Activated CD8-positive, alpha-beta memory T cell treated with anti-CD3 and anti-CD28 coated beads, Interleukin-2, amount 50 U/mL, for 1 hour (primary cell): ENCODE results near the gene CCDC184.
"Not testable (repeated sequence)": the region's sequence is repeated elsewhere in the genome, so short reads cannot be mapped to it uniquely, and the experiment has no call there.

Experiments
- DNase-seq: peaks from one replicate; pipeline ENCODE4 v3.0.0-alpha.2; 2020; ENCODE audit errors: extremely low read depth

Gene CCDC184

DNA sequence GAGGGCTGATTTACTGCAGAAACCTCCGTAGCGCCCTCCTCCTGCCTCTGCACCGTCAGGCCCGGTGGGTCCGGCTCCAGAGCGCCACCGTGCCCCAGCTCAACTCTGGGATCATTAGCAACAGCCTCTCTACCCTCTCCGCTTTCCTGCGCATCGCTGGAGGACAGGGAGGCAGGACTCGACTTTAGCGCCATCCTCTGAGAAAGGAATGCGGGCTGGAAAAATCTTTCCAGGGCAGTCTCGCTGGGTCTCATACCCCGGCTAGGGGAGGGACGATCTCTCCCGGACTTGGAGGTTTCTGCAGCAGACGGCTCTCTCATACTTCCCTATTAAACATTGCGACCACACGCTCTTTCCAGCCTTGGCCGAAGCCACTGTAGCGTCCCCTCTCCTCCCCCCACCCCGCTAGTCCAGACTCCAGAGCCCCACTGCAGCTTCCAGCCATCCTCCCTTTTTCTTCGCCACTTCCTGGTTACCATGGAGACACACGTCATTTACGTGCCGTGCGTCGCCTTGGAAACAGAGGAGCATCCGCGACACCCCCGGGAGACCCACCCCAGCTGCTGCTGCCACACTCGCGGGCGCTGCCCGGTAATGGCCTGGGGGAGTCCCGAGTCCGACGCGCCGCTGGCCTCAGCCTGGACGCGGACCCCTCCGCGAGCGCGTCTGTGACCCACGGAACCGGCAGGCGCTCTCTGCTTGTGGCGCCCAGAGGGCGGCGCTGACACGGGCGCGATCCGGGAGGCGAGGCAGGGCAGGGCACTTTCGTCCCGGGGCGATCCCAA is at the start of gene CCDC184:
Gene CCDC184 (plus strand): TSS at position 554 of the 785 bp plus-strand sequence. CDS start 479 bp downstream, outside the sequence.
- peak; percentile 35 for DNase-seq

GRCh38 chr12:48135027-48135426 is 48.4 kb upstream of the CCDC184 start:
- DNase-seq = no peak

- no peak for DNase-seq
Observed at GRCh38 chr12:48142818-48143674, 40.4 kb upstream of the CCDC184 start.

- DNase-seq = no peak
Observed at GRCh38 chr12:48143898-48144297, 39.5 kb upstream of the CCDC184 start.

- DNase-seq = no peak
Observed at GRCh38 chr12:48145981-48146380, 37.5 kb upstream of the CCDC184 start.

DNA sequence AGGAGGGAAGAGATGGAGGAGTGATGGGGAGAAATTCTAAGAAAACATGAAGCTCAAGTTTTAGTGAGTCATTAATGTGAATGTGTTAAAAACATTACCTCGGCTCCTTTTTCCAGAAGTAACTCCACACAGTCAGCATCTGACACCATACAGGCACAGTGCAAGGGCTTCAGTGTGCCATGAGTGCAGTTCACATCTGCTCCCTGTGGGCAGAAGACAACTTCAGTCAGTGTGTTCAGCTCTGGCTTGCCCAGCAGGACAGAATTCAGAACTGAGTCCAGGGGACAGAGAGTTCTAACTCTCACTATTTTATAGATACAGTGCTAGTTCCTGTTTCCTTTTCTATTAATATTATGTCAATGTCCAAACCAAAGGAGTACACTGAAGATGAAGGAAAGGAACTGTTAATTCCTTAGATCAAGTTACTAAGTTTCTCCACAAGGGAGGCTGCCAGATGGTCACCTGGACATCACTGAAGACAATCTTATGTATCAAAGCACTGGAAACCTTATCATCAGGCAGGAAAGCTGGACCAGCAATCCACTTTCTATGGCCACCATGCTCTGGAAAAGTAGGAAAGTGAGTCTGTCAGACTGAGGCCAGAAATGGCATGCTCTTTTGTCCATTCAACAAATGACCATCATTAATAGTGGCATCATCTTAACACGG is 32.2 kb upstream of the CCDC184 start:
- no peak for DNase-seq

GRCh38 chr12:48155786-48156185 is 27.7 kb upstream of the CCDC184 start:
- not testable (repeated sequence) for DNase-seq

- DNase-seq = no peak
Observed at GRCh38 chr12:48156652-48157017, 26.8 kb upstream of the CCDC184 start.

- DNase-seq = peak; percentile 98
Observed at GRCh38 chr12:48157018-48157888, 26.2 kb upstream of the CCDC184 start, which contains the start of gene ASB8. TSS of gene ASB8 (minus strand) at chr12:48157515. CDS start at chr12:48153496, 4,019 bp downstream.

GRCh38 chr12:48157889-48158370 is 25.5 kb upstream of the CCDC184 start:
- no peak for DNase-seq

GRCh38 chr12:48160046-48160445 is 23.4 kb upstream of the CCDC184 start:
- DNase-seq = no peak

DNA sequence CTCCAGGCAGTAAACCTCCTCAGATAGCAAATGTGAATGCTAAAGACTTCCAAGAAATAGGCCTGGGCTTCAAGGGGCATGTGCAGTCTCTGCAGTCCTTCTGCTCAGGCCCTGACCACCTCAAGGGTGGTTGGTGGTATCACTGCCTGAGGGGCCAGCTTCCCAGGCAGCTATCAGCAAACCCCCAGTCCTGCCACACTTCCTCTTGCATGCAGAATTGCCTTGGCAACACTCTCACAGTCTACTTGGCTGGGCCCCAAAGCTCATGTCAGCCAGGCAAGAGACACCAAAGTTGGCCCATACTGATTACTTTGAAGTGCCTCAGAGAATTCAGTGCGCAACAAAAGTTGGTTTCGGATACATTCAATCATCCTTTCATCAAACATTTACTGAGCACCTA is 22.6 kb upstream of the CCDC184 start:
- no peak for DNase-seq

DNA sequence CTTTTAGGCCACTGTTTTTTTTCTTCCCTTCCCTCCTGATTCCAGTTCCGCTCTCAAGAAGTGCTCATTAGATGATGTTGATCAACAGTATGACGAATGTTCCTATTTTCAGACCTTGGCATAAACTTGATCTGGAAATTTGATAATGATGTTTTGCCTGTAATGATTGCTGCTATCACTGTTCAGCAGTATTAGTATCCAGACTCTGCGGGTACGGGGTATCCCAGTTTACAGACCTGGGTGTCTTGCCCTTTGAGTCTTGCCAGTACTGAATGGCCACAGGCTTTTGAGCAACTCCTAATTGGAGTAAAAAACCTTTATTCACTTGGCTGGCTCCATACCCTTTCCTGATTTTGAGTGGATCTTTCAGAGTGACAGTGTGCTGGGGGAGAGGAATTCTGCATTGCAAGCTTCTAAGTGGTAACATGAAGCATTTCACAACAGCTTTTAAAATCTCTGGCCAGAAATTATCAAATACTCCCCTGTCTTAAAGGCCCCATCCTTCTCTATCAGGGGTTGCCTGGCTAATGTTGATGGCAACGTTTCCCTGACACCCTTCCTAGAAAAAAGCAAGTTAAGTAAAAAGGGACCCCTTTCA is 20.2 kb upstream of the CCDC184 start:
- no peak for DNase-seq

- no peak for DNase-seq
Observed at GRCh38 chr12:48164451-48164850, 19.0 kb upstream of the CCDC184 start.

DNA sequence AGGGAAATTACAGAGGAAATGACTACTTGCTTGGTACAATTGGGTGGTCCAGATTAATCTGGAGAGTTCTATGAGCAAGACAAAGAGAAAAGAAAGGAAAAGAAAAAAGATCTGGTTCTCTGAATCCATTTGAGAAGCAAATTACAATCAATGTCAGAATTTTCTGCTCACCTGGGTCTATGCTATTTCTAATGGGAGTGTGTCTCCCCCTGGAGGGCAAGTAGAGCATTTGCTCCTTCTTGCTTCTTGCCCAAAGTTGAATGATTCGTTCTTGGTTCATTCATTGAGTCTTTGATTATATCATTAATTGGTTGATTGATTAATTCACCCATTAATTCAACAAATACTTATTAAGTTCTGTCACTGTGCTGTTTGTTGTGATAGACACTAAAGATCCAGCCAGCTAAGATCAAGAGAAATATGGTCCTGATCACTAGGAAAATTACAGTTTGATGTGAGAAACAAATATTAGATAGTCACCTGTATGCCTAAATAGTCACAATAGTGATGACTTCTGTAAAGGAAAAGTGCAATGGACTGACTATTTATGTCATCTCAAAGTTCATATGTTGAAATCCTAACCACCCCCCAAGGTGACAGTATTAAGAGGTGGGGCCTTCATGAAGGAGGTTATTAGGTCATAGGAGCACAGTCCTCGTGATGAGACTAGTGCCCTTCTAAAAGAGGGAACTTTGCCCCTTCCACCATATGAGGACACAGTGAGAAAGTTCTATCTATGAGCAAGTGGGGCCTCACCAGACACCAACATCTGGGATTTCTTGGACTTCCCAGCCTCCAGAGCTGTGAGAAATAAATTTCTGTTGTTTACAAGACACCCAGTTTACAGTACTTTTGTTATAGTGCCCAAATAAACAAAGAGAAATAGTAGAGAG is 18.1 kb upstream of the CCDC184 start:
- peak; percentile 37 for DNase-seq

- no peak for DNase-seq
Observed at GRCh38 chr12:48169011-48169410, 14.4 kb upstream of the CCDC184 start.

GRCh38 chr12:48175613-48176416 is 7.6 kb upstream of the CCDC184 start:
- no peak for DNase-seq

GRCh38 chr12:48176417-48176751 is 7.1 kb upstream of the CCDC184 start:
- DNase-seq = no peak

GRCh38 chr12:48177982-48178381 is 5.5 kb upstream of the CCDC184 start:
- no peak for DNase-seq
